ENCODE data around the gene SPOCK2.

SPOCK2 gene

GRCh38 chr10:72048450-72049124 is 39.8 kb downstream of the SPOCK2 start:
- Histone ChIP-seq H3K27me3 (ENCODE audit: control insufficient read depth, insufficient read depth, low read length) (no peaks in the 10 kb centered on the region), H3K9me3 (ENCODE audit: control insufficient read depth, insufficient read depth, low read depth, low read length) (peaks cover 3% of the 10 kb centered on the region; the same call in 1 of the 2 replicates), H3K4me3 (ENCODE audit: low read depth, low read length) (no peak overlapping the region), H3K36me3 (ENCODE audit: control insufficient read depth, insufficient read depth, low read length) (no peaks in the 10 kb centered on the region), H3K9ac (ENCODE audit: low read length) (no peak overlapping the region), H3K27ac (ENCODE audit: low read depth, low read length) (no peak overlapping the region), H3K4me1 (ENCODE audit: control insufficient read depth, insufficient read depth, low read length) (peaks cover 3% of the 10 kb centered on the region)

GRCh38 chr10:72045586-72045985 is 42.8 kb downstream of the SPOCK2 start:
- no peak overlapping the region for H3K27ac ChIP-seq (ENCODE audit: low read depth, low read length)
- no peaks in the 10 kb centered on the region for H3K36me3 ChIP-seq (ENCODE audit: control insufficient read depth, insufficient read depth, low read length)
- peaks cover 3% of the 10 kb centered on the region; the same call in 1 of the 2 replicates for H3K9me3 ChIP-seq (ENCODE audit: control insufficient read depth, insufficient read depth, low read depth, low read length)
- H3K4me3 ChIP-seq (ENCODE audit: low read depth, low read length) = no peak overlapping the region
- no peak overlapping the region for H3K9ac ChIP-seq (ENCODE audit: low read length)
- H3K27me3 ChIP-seq (ENCODE audit: control insufficient read depth, insufficient read depth, low read length) = no peaks in the 10 kb centered on the region
- H3K4me1 ChIP-seq (ENCODE audit: control insufficient read depth, insufficient read depth, low read length) = peaks cover 9% of the 10 kb centered on the region

GRCh38 chr10:72044417-72045041 is 43.8 kb downstream of the SPOCK2 start:
- H3K27ac ChIP-seq (ENCODE audit: low read depth, low read length) = no peak overlapping the region

GRCh38 chr10:72043016-72043834 is 45.1 kb downstream of the SPOCK2 start:
- Histone ChIP-seq H3K27me3 (ENCODE audit: control insufficient read depth, insufficient read depth, low read length) (no peaks in the 10 kb centered on the region), H3K27ac (ENCODE audit: low read depth, low read length) (no peak overlapping the region), H3K9ac (ENCODE audit: low read length) (no peak overlapping the region), H3K36me3 (ENCODE audit: control insufficient read depth, insufficient read depth, low read length) (no peaks in the 10 kb centered on the region), H3K9me3 (ENCODE audit: control insufficient read depth, insufficient read depth, low read depth, low read length) (no peaks in the 10 kb centered on the region), H3K4me3 (ENCODE audit: low read depth, low read length) (no peak overlapping the region), H3K4me1 (ENCODE audit: control insufficient read depth, insufficient read depth, low read length) (peaks cover 15% of the 10 kb centered on the region)

More at GRCh38 chr10:72044417-72045041, 43.8 kb downstream of the SPOCK2 start:
- Histone ChIP-seq H3K9ac (ENCODE audit: low read length) (no peak overlapping the region), H3K4me1 (ENCODE audit: control insufficient read depth, insufficient read depth, low read length) (peaks cover 11% of the 10 kb centered on the region), H3K9me3 (ENCODE audit: control insufficient read depth, insufficient read depth, low read depth, low read length) (peaks cover 2% of the 10 kb centered on the region; the same call in 1 of the 2 replicates), H3K4me3 (ENCODE audit: low read depth, low read length) (no peak overlapping the region), H3K27me3 (ENCODE audit: control insufficient read depth, insufficient read depth, low read length) (no peaks in the 10 kb centered on the region), H3K36me3 (ENCODE audit: control insufficient read depth, insufficient read depth, low read length) (no peaks in the 10 kb centered on the region)

- H3K27me3 ChIP-seq (ENCODE audit: control insufficient read depth, insufficient read depth, low read length) = no peaks in the 10 kb centered on the region
- H3K36me3 ChIP-seq (ENCODE audit: control insufficient read depth, insufficient read depth, low read length) = no peaks in the 10 kb centered on the region
- no peak overlapping the region for H3K9ac ChIP-seq (ENCODE audit: low read length)
- no peaks in the 10 kb centered on the region for H3K9me3 ChIP-seq (ENCODE audit: control insufficient read depth, insufficient read depth, low read depth, low read length)
- H3K4me3 ChIP-seq (ENCODE audit: low read depth, low read length) = no peak overlapping the region
- H3K4me1 ChIP-seq (ENCODE audit: control insufficient read depth, insufficient read depth, low read length) = peaks cover 24% of the 10 kb centered on the region; the same call in 1 of the 2 replicates
- H3K27ac ChIP-seq (ENCODE audit: low read depth, low read length) = no peak overlapping the region
Measured at GRCh38 chr10:72041491-72041890, 46.9 kb downstream of the SPOCK2 start.

GRCh38 chr10:72039377-72039776 is 49.0 kb downstream of the SPOCK2 start:
- no peak overlapping the region for H3K27ac ChIP-seq (ENCODE audit: low read depth, low read length)
- no peaks in the 10 kb centered on the region for H3K27me3 ChIP-seq (ENCODE audit: control insufficient read depth, insufficient read depth, low read length)
- no peaks in the 10 kb centered on the region for H3K9me3 ChIP-seq (ENCODE audit: control insufficient read depth, insufficient read depth, low read depth, low read length)
- no peak overlapping the region for H3K4me3 ChIP-seq (ENCODE audit: low read depth, low read length)
- H3K36me3 ChIP-seq (ENCODE audit: control insufficient read depth, insufficient read depth, low read length) = no peaks in the 10 kb centered on the region
- H3K4me1 ChIP-seq (ENCODE audit: control insufficient read depth, insufficient read depth, low read length) = peaks cover 27% of the 10 kb centered on the region; the same call in 1 of the 2 replicates
- H3K9ac ChIP-seq (ENCODE audit: low read length) = no peak overlapping the region

GRCh38 chr10:72038458-72039001 is 49.8 kb downstream of the SPOCK2 start:
- no peaks in the 10 kb centered on the region for H3K36me3 ChIP-seq (ENCODE audit: control insufficient read depth, insufficient read depth, low read length)
- peaks cover 27% of the 10 kb centered on the region; the same call in 1 of the 2 replicates for H3K4me1 ChIP-seq (ENCODE audit: control insufficient read depth, insufficient read depth, low read length)
- H3K4me3 ChIP-seq (ENCODE audit: low read depth, low read length) = no peak overlapping the region
- no peaks in the 10 kb centered on the region for H3K27me3 ChIP-seq (ENCODE audit: control insufficient read depth, insufficient read depth, low read length)
- H3K27ac ChIP-seq (ENCODE audit: low read depth, low read length) = no peak overlapping the region
- no peak overlapping the region for H3K9ac ChIP-seq (ENCODE audit: low read length)
- H3K9me3 ChIP-seq (ENCODE audit: control insufficient read depth, insufficient read depth, low read depth, low read length) = no peaks in the 10 kb centered on the region

- no peaks in the 10 kb centered on the region for H3K9me3 ChIP-seq (ENCODE audit: control insufficient read depth, insufficient read depth, low read depth, low read length)
- peaks cover 24% of the 10 kb centered on the region; the same call in 1 of the 2 replicates for H3K4me1 ChIP-seq (ENCODE audit: control insufficient read depth, insufficient read depth, low read length)
- H3K27ac ChIP-seq (ENCODE audit: low read depth, low read length) = no peak overlapping the region
- no peak overlapping the region for H3K9ac ChIP-seq (ENCODE audit: low read length)
- no peaks in the 10 kb centered on the region for H3K27me3 ChIP-seq (ENCODE audit: control insufficient read depth, insufficient read depth, low read length)
- H3K4me3 ChIP-seq (ENCODE audit: low read depth, low read length) = no peak overlapping the region
- no peaks in the 10 kb centered on the region for H3K36me3 ChIP-seq (ENCODE audit: control insufficient read depth, insufficient read depth, low read length)
Measured at GRCh38 chr10:72037811-72038210, 50.5 kb downstream of the SPOCK2 start.

- peaks cover 21% of the 10 kb centered on the region; the same call in 1 of the 2 replicates for H3K4me1 ChIP-seq (ENCODE audit: control insufficient read depth, insufficient read depth, low read length)
- no peaks in the 10 kb centered on the region for H3K9me3 ChIP-seq (ENCODE audit: control insufficient read depth, insufficient read depth, low read depth, low read length)
- H3K9ac ChIP-seq (ENCODE audit: low read length) = no peak overlapping the region
- H3K36me3 ChIP-seq (ENCODE audit: control insufficient read depth, insufficient read depth, low read length) = no peaks in the 10 kb centered on the region
- no peak overlapping the region for H3K4me3 ChIP-seq (ENCODE audit: low read depth, low read length)
- no peak overlapping the region for H3K27ac ChIP-seq (ENCODE audit: low read depth, low read length)
- no peaks in the 10 kb centered on the region for H3K27me3 ChIP-seq (ENCODE audit: control insufficient read depth, insufficient read depth, low read length)
Measured at GRCh38 chr10:72037266-72037665, 51.1 kb downstream of the SPOCK2 start.

GRCh38 chr10:72035252-72035887 is 53.0 kb downstream of the SPOCK2 start:
- no peaks in the 10 kb centered on the region for H3K9me3 ChIP-seq (ENCODE audit: control insufficient read depth, insufficient read depth, low read depth, low read length)
- H3K4me1 ChIP-seq (ENCODE audit: control insufficient read depth, insufficient read depth, low read length) = peaks cover 26% of the 10 kb centered on the region; the same call in 1 of the 2 replicates
- no peaks in the 10 kb centered on the region for H3K36me3 ChIP-seq (ENCODE audit: control insufficient read depth, insufficient read depth, low read length)
- H3K27ac ChIP-seq (ENCODE audit: low read depth, low read length) = no peak overlapping the region
- no peak overlapping the region for H3K4me3 ChIP-seq (ENCODE audit: low read depth, low read length)
- no peak overlapping the region for H3K9ac ChIP-seq (ENCODE audit: low read length)
- H3K27me3 ChIP-seq (ENCODE audit: control insufficient read depth, insufficient read depth, low read length) = no peaks in the 10 kb centered on the region

Data from HUES6 (cell line).